ENCODE results near the gene GCC1. TPM values are rescaled to one million over a fixed set of nuclear protein-coding genes. Genes with fewer than 3 reads are reported as not detected.
"Not testable (repeated sequence)": the region's sequence is repeated elsewhere in the genome, so short reads cannot be mapped to it uniquely, and the experiment has no call there.

Gene GCC1
- total RNA-seq, 1 experiment from 2014 or later, result 25.7 TPM

GRCh38 chr7:127588697-127589482 is 3.5 kb upstream of the GCC1 start:
- DNase-seq (ENCODE audit: low read depth), result peak; percentile 69

- DNase-seq (ENCODE audit: low read depth), result peak; percentile 80
Measured at GRCh38 chr7:127588019-127588696, 2.8 kb upstream of the GCC1 start, which contains the start of gene ARF5. TSS of gene ARF5 (plus strand) at chr7:127588411. CDS start at chr7:127588499, 88 bp downstream.

- DNase-seq (ENCODE audit: low read depth), result no peak
Measured at GRCh38 chr7:127587663-127588018, 2.2 kb upstream of the GCC1 start.

GRCh38 chr7:127586346-127586745 is 950 bp upstream of the GCC1 start:
- DNase-seq (ENCODE audit: low read depth), result no peak

- no peak for DNase-seq (ENCODE audit: low read depth)
Measured at GRCh38 chr7:127584648-127585043, 750 bp downstream of the GCC1 start.

- DNase-seq (ENCODE audit: low read depth), result no peak
Measured at GRCh38 chr7:127582361-127582760, 3.0 kb downstream of the GCC1 start.

- peak; percentile 22 for DNase-seq (ENCODE audit: low read depth)
Measured at GRCh38 chr7:127581716-127582115, 3.7 kb downstream of the GCC1 start.

GRCh38 chr7:127580612-127581011 is 4.8 kb downstream of the GCC1 start:
- no peak for DNase-seq (ENCODE audit: low read depth)

GRCh38 chr7:127578711-127579275 is 6.6 kb downstream of the GCC1 start:
- DNase-seq (ENCODE audit: low read depth), result no peak

GRCh38 chr7:127578036-127578684 is 7.2 kb downstream of the GCC1 start:
- DNase-seq (ENCODE audit: low read depth), result peak; percentile 32

GRCh38 chr7:127571741-127572505 is 13.5 kb downstream of the GCC1 start:
- peak; percentile 41 for DNase-seq (ENCODE audit: low read depth)

- not testable (repeated sequence) for DNase-seq (ENCODE audit: low read depth)
Measured at GRCh38 chr7:127568034-127568433, 17.4 kb downstream of the GCC1 start.

GRCh38 chr7:127566242-127566641 is 19.2 kb downstream of the GCC1 start:
- DNase-seq (ENCODE audit: low read depth), result no peak

GRCh38 chr7:127557803-127558202 is 27.6 kb downstream of the GCC1 start:
- DNase-seq (ENCODE audit: low read depth), result no peak

- no peak for DNase-seq (ENCODE audit: low read depth)
Measured at GRCh38 chr7:127556404-127556803, 29.0 kb downstream of the GCC1 start.

GRCh38 chr7:127551941-127552340 is 33.5 kb downstream of the GCC1 start:
- DNase-seq (ENCODE audit: low read depth), result no peak

- no peak for DNase-seq (ENCODE audit: low read depth)
Measured at GRCh38 chr7:127550247-127550646, 35.1 kb downstream of the GCC1 start.

GRCh38 chr7:127546313-127546712 is 39.1 kb downstream of the GCC1 start:
- DNase-seq (ENCODE audit: low read depth), result no peak

GRCh38 chr7:127541548-127541947 is 43.8 kb downstream of the GCC1 start:
- no peak for DNase-seq (ENCODE audit: low read depth)

GRCh38 chr7:127540461-127540860 is 44.9 kb downstream of the GCC1 start:
- not testable (repeated sequence) for DNase-seq (ENCODE audit: low read depth)

GRCh38 chr7:127539116-127539515 is 46.3 kb downstream of the GCC1 start:
- no peak for DNase-seq (ENCODE audit: low read depth)
